ENCODE measurements around the gene HAAO. TPM values are rescaled to one million over a fixed set of nuclear protein-coding genes. Genes with fewer than 3 reads are reported as not detected.

Gene HAAO
- total and polyA plus RNA-seq, 2 of the 8 experiments (the other 6 are each of a cell fraction or from before 2014, with no cell fraction given) = 2.5 to 7.0 TPM

- TF ChIP-seq RAD21 (IDR thresholded peaks at IDR 0.05 in 1 of 2, conservative IDR thresholded peaks at IDR 0.05 in 1 of 2; ENCODE audit: low read depth in 2 of 2, low read length in 2 of 2) = peak; percentile 28 to 59
- TF ChIP-seq EZH2 (IDR thresholded peaks at IDR 0.05; ENCODE audit: low read depth, low read length, severe bottlenecking) = no peak
- TF ChIP-seq TEAD4 (IDR thresholded peaks at IDR 0.05; ENCODE audit: low read depth, low read length) = no peak
- TF ChIP-seq CTCF (IDR thresholded peaks at IDR 0.05; ENCODE audit: control extremely low read depth in 1 of 3, insufficient read depth in 1 of 3, low read depth in 1 of 3, low read length in 3 of 3) = peak; percentile 57 to 74 (median 71)
Measured at GRCh38 chr2:42794271-42795046, 2.1 kb upstream of the HAAO start (continued).

Measured in H1 (cell line).